OCI-LY1 (cell line): Measurements from ENCODE around the gene GALNT16.

Experiments
- EZH2 ChIP-seq: fragments of 200-600 bp; sonication (generic), shearing (Covaris generic); IDR thresholded peaks from 2 replicates; pipeline ENCODE4 v1.8.0; 2017; ENCODE audit warnings: borderline replicate concordance, mixed run types, mild to moderate bottlenecking, antibody characterized with exemption, low read length, moderate library complexity, mixed read lengths
- TF ChIP-seq, protein P1 (sequence below): fragments of 200-600 bp; sonication (generic), shearing (Covaris generic); IDR thresholded peaks from 2 replicates; pipeline ENCODE4 v1.5.1; 2017; ENCODE audit warnings: mild to moderate bottlenecking, antibody characterized with exemption, low read length, moderate library complexity, mixed read lengths

DNA sequence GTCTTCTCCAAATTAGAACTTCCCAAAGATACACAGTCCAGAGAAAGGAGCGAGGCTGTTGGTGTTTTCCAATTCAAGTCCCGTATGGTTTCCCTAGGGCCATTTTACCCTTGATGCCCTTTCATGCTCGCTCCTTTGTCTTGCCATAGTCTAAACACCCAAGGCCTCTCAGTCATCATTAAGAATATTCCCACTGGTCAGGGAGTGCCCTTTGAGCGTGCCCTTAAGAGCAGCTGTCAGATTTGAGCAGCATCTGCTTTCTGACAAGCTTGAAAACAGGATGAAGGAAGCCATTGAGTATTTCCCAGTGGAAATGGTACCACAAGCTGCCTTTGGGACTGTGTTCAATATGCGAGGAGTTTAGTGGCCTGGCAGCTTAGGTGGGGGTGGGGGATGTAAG lies 10.4 kb upstream of the GALNT16 start:
- TF ChIP-seq, protein P1, sequence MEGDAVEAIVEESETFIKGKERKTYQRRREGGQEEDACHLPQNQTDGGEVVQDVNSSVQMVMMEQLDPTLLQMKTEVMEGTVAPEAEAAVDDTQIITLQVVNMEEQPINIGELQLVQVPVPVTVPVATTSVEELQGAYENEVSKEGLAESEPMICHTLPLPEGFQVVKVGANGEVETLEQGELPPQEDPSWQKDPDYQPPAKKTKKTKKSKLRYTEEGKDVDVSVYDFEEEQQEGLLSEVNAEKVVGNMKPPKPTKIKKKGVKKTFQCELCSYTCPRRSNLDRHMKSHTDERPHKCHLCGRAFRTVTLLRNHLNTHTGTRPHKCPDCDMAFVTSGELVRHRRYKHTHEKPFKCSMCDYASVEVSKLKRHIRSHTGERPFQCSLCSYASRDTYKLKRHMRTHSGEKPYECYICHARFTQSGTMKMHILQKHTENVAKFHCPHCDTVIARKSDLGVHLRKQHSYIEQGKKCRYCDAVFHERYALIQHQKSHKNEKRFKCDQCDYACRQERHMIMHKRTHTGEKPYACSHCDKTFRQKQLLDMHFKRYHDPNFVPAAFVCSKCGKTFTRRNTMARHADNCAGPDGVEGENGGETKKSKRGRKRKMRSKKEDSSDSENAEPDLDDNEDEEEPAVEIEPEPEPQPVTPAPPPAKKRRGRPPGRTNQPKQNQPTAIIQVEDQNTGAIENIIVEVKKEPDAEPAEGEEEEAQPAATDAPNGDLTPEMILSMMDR: no peak
- TF ChIP-seq EZH2: no peak
